Heart left ventricle (tissue), 16 donors: ENCODE measurements around the gene OBSL1. TPM values are rescaled to one million over a fixed set of nuclear protein-coding genes. Genes with fewer than 3 reads are reported as not detected.
A peak's percentile ranks its signal among the peaks of the same experiment; 100 is the strongest.

Experiments used
- ATAC-seq, 4 donors: fragments of 200-7000 bp; cut with Tn5 transposase; one replicate each; pipeline ENCODE4 v1.9.1; 2020 to 2022; ENCODE audit warnings: moderate library complexity in 4 of 4, mild to moderate bottlenecking in 3 of 4, moderate number of reproducible peaks in 1 of 4
- DNase-seq, 5 donors: peaks; one replicate each; pipeline ENCODE4 v3.0.0-alpha.2; 2020
- H3K27ac ChIP-seq, 12 donors: fragments of 200-600 bp; sonication (generic) in 4 of 12; one replicate each; pipeline versions ENCODE4 v1.5.0 to v1.8.0; 2016 to 2022; ENCODE audit warnings: mild to moderate bottlenecking in 2 of 12
- H3K27me3 ChIP-seq, 9 donors: fragments of 200-600 bp; sonication (generic) in 2 of 9; one replicate each; pipeline versions ENCODE4 v1.5.1 to v1.8.0; 2016 to 2022; ENCODE audit warnings: mild to moderate bottlenecking in 3 of 9
- H3K36me3 ChIP-seq, 9 donors: fragments of 200-600 bp; sonication (generic) in 2 of 9; one replicate each; pipeline versions ENCODE4 v1.5.0 to v1.8.0; 2018 to 2022; ENCODE audit warnings: mild to moderate bottlenecking in 2 of 9
- H3K4me1 ChIP-seq, 12 donors: fragments of 200-600 bp; sonication (generic) in 4 of 12; one replicate each; pipeline versions ENCODE4 v1.5.0 to v1.8.0; 2016 to 2022; ENCODE audit warnings: mild to moderate bottlenecking in 3 of 12
- H3K4me3 ChIP-seq, 12 donors: fragments of 200-600 bp; sonication (generic) in 4 of 12; one replicate each; pipeline versions ENCODE4 v1.5.0 to v1.8.0; 2017 to 2022; ENCODE audit warnings: mild to moderate bottlenecking in 9 of 12, moderate library complexity in 4 of 12
- H3K9me3 ChIP-seq, 12 donors: fragments of 200-600 bp; sonication (generic) in 4 of 12; one replicate each; pipeline versions ENCODE4 v1.5.0 to v1.8.0; 2016 to 2022; ENCODE audit warnings: mild to moderate bottlenecking in 1 of 12
- CTCF ChIP-seq, 12 donors: fragments of 200-600 bp; sonication (generic) in 4 of 12; IDR thresholded peaks; one replicate each; pipeline versions ENCODE4 v1.5.0 to v1.8.0; 2018 to 2022; ENCODE audit warnings: antibody characterized with exemption in 12 of 12, mild to moderate bottlenecking in 5 of 12
- POLR2A ChIP-seq, 2 donors: fragments of 450-650 bp; IDR thresholded peaks; one replicate each; pipeline ENCODE4 v1.6.1; 2017; ENCODE audit warnings: antibody characterized with exemption in 2 of 2, mild to moderate bottlenecking in 2 of 2, moderate library complexity in 2 of 2
- WGBS, 4 donors: extraction: QIAGEN DNeasy Blood & Tissue Kit in 2 of 4; methylation state at CpG; one replicate each; pipeline versions ENCODE4 v1.1.5 to v1.1.7; 2013 to 2018; 5-methylcytosine and 5-hydroxymethylcytosine counted together
- intact Hi-C, 10 donors: fragments of 100-400 bp; cut with DNase I; formaldehyde crosslinking; loops; one replicate each; pipeline versions ENCODE4 v1.11.1 to v1.14.2; 2022
- polyA plus RNA-seq, 2 donors: library from polyadenylated mRNA; stranded (reverse); fragments of 200-250 nt; gene quantifications; one replicate each; pipeline ENCODE4 v1.2.3, GENCODE V29; 2013
- total RNA-seq, 9 donors: library from RNA; depleted of rRNA in 2 of 9; stranded (reverse); fragments of >200 nt in 2 of 9; fragmentation: NEBNext Ultra II Directional in 3 of 9; extraction: Animal tissue kit (Norgen Biotek cat#: 25700) in 3 of 9; gene quantifications; one replicate each; pipeline versions ENCODE4 v1.1.0 to v1.2.4, GENCODE V29; 2016 to 2023
- donor health status: ischemic (EF 13 %, LVEDD 7.1; RV severe dilation, severe dysfunction).
- donor health status: healthy with polysubstance abuse.
- donor health status: DM: no; HTN: yes; CAD: no.
- donor health status: DM: no; HTN: no; CAD: no.
- donor health status: ischemic (EF 25% LVEDD 6.9; RV normal size, moderate dysfunction).
- donor health status: ischemic (EF 25% LVEDD 5.7; RV mildly dilated, moderate dysfunction).
- donor health status: healthy.
- donor health status: DM: yes; HTN: yes; CAD: no.
- donor health status: ischemic (EF 35%, LVEDD 5.7; RV mildly dilated, moderate dysfunction).
- donor health status: nonischemic (EF 11% LVEDD 7.7; RV severe dilation, severe dysfunction).
- donor health status: DM: yes; HTN: yes; CAD: no.
- donor health status: PGD.
- donor health status: ischemic (EF 29% LVEDD 5.4; RV normal size, mild dysfunction).
- donor health status: nonischemic (EF 23%, LVEDD 6.1; RV moderate dilation, normal function).

Gene OBSL1
- total and polyA plus RNA-seq, 11 donors, result 88.1 to 230 (median 177) TPM

- Histone ChIP-seq H3K27me3 (peaks cover 0 to 21% (median 0%) of the 10 kb centered on the region in 9 donors), H3K27ac (no peak overlapping the region), H3K4me3 (no peak overlapping the region), H3K9me3 (no peaks in the 10 kb centered on the region), H3K36me3 (no peaks in the 10 kb centered on the region), H3K4me1 (peaks cover 0 to 15% (median 0%) of the 10 kb centered on the region in 12 donors)
- ATAC-seq, result peak in 2 of 4 donors; percentile 10 to 28
- intact Hi-C loops, result no loop called here
- WGBS, 4 donors, result 23 to 35% (median 29%) methylated on average over 14 to 15 of the region's 15 CpGs
- DNase-seq, result no peak
- TF ChIP-seq POLR2A (IDR thresholded peaks at IDR 0.05) (no peak), CTCF (IDR thresholded peaks at IDR 0.05) (no peak)
Measured at GRCh38 chr2:219576505-219577388, 5.4 kb upstream of the OBSL1 start.

GRCh38 chr2:219575566-219576504, 4.5 kb upstream of the OBSL1 start:
- Histone ChIP-seq H3K9me3 (no peaks in the 10 kb centered on the region), H3K27me3 (peaks cover 0 to 30% (median 0%) of the 10 kb centered on the region in 9 donors), H3K36me3 (no peaks in the 10 kb centered on the region), H3K4me1 (peaks cover 0 to 19% (median 2%) of the 10 kb centered on the region in 12 donors), H3K4me3 (no peak overlapping the region), H3K27ac (no peak overlapping the region)
- 78 to 85% (median 81%) methylated on average over 5 to 6 of the region's 6 CpGs for WGBS, 4 donors
- ATAC-seq (no peak), DNase-seq (no peak)
- TF ChIP-seq POLR2A (IDR thresholded peaks at IDR 0.05) (no peak), CTCF (IDR thresholded peaks at IDR 0.05) (no peak)
- intact Hi-C loops, result no loop called here

- WGBS, 4 donors, result 78 to 88% (median 81%) methylated on average over 15 to 22 of the region's 22 CpGs
- ATAC-seq (no peak), DNase-seq (peak in 2 of 5 donors; percentile 8 to 50)
- Histone ChIP-seq H3K27me3 (peaks cover 0 to 39% (median 0%) of the 10 kb centered on the region in 9 donors), H3K4me3 (no peak overlapping the region), H3K4me1 (peaks cover 0 to 28% (median 9%) of the 10 kb centered on the region in 12 donors), H3K9me3 (no peaks in the 10 kb centered on the region), H3K36me3 (no peaks in the 10 kb centered on the region), H3K27ac (peak overlapping the region in 1 of 12 donors; percentile 33)
- intact Hi-C loops, result loop anchor here in 2 of 10 donors (5.0 kb wide), 2 partner anchors 53 to 58 kb away; partner anchors contain the start of gene SLC4A3 (in 1 of the 2)
- TF ChIP-seq POLR2A (IDR thresholded peaks at IDR 0.05), result no peak
- TF ChIP-seq CTCF (IDR thresholded peaks at IDR 0.05), result no peak
Measured at GRCh38 chr2:219574484-219575311, 3.4 kb upstream of the OBSL1 start.
